T follicular helper cell (primary cell): ENCODE data around the gene TRIM56.
A peak's percentile ranks its signal among the peaks of the same experiment; 100 is the strongest.
"Not testable (repeated sequence)": the region's sequence is repeated elsewhere in the genome, so short reads cannot be mapped to it uniquely, and the experiment has no call there.

Experiments used
- DNase-seq: peaks from one replicate; pipeline ENCODE4 v3.0.0-alpha.2; 2020; ENCODE audit warnings: low read depth
- total RNA-seq, 2 experiments: gene quantifications; one replicate each; lab custom pipeline; 2026; lab: John Stamatoyannopoulos, UW

TRIM56 gene
- 80.8 to 151 reads per million in 2 experiments for total RNA-seq

- peak; percentile 49 for DNase-seq
Measured at GRCh38 chr7:101085162-101085964, at the start of gene TRIM56. TSS of gene TRIM56 (plus strand) at chr7:101085481. CDS start at chr7:101087313, 1,832 bp downstream.

- no peak for DNase-seq
Measured at GRCh38 chr7:101035941-101036340, 49.3 kb upstream of the TRIM56 start.

- not testable (repeated sequence) for DNase-seq
Measured at GRCh38 chr7:101041283-101041682, 44.0 kb upstream of the TRIM56 start.

GRCh38 chr7:101058355-101058754, 26.9 kb upstream of the TRIM56 start:
- DNase-seq: peak; percentile 18

- no peak for DNase-seq
Measured at GRCh38 chr7:101059620-101059942, 25.7 kb upstream of the TRIM56 start.

- no peak for DNase-seq
Measured at GRCh38 chr7:101060992-101061391, 24.3 kb upstream of the TRIM56 start.

- not testable (repeated sequence) for DNase-seq
Measured at GRCh38 chr7:101064176-101064550, 21.1 kb upstream of the TRIM56 start.

- not testable (repeated sequence) for DNase-seq
Measured at GRCh38 chr7:101065162-101065561, 20.1 kb upstream of the TRIM56 start.

GRCh38 chr7:101066141-101066832, 19.0 kb upstream of the TRIM56 start:
- no peak for DNase-seq

- DNase-seq: no peak
Measured at GRCh38 chr7:101066833-101067177, 18.5 kb upstream of the TRIM56 start.

GRCh38 chr7:101068401-101068800, 16.9 kb upstream of the TRIM56 start:
- DNase-seq: no peak

GRCh38 chr7:101071362-101072104, 13.7 kb upstream of the TRIM56 start:
- DNase-seq: not testable (repeated sequence)

- DNase-seq: no peak
Measured at GRCh38 chr7:101075646-101076045, 9.6 kb upstream of the TRIM56 start.

- not testable (repeated sequence) for DNase-seq
Measured at GRCh38 chr7:101076183-101076582, 9.1 kb upstream of the TRIM56 start.

GRCh38 chr7:101077303-101078086, 7.8 kb upstream of the TRIM56 start:
- DNase-seq: peak; percentile 73

GRCh38 chr7:101081432-101081831, 3.8 kb upstream of the TRIM56 start:
- DNase-seq: no peak

- no peak for DNase-seq
Measured at GRCh38 chr7:101084865-101085161, 468 bp upstream of the TRIM56 start.

GRCh38 chr7:101087334-101088068, 2.2 kb downstream of the TRIM56 start:
- DNase-seq: no peak

- DNase-seq: no peak
Measured at GRCh38 chr7:101088069-101088425, 2.8 kb downstream of the TRIM56 start.

- no peak for DNase-seq
Measured at GRCh38 chr7:101088858-101089529, 3.7 kb downstream of the TRIM56 start.

- DNase-seq: no peak
Measured at GRCh38 chr7:101089876-101090275, 4.6 kb downstream of the TRIM56 start.
